ENCODE measurements around the gene ZNF618.
"Not testable (repeated sequence)": the region's sequence is repeated elsewhere in the genome, so short reads cannot be mapped to it uniquely, and the experiment has no call there.

Gene ZNF618

DNA sequence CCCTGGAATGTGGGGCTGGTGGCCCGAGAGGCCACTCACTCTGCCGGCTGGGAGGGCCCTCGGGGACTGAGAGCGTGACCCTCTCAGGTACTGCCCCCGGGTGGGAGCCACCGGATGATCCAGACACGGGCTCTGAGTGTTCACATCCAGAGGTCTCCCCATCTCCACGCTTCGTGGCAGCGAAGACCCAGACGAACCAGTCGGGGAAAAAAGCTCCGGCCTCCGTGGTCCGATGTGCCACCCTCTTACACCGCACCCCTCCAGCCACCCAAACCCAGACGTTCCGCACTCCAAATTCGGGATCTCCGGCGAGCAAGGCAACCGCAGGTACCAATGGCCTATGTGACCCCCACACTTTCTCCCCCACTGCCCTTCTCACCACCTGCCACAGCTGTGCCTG is 152.5 kb downstream of the ZNF618 start:
- DNase-seq = no peak

DNA sequence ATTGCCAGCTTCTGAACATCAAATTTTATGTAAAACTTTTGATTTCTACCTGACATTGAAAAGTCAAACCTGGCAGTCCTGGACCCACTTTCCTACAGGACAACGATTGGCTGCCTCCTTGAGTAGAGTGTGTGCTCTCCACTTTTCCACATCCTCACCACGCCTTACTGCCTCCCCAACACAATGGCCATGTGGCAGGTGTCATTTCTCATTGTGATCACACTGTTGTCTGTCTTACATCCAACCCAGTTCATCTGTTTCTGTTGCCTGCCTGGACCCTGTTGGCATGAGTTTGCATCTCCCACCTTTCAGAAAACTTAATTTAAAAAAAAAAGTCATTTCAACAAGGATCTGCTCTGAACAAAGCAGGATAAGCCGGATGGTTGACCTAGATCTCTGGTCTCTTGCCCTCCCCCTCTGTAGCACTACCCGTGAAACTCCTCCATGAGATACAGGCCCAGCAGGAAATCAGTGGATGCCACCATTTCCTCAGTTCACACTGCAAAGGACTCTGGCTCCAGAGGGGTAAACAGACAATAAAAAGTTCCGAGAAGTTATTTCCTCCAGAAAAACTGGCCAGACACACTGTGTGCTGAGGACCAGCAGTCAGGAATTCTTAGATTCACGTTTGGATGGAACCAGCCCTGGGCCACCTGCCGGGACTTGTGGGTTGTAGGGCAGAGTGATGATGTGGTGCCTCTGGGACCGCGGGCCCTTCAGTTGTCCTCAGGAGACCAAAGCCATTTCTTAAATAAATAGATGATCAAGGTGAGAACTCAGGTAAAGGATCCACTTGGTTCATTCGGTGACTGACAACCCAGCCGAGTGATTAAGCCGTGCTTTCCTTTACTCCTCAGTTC is 153.4 kb downstream of the ZNF618 start:
- DNase-seq = no peak

DNA sequence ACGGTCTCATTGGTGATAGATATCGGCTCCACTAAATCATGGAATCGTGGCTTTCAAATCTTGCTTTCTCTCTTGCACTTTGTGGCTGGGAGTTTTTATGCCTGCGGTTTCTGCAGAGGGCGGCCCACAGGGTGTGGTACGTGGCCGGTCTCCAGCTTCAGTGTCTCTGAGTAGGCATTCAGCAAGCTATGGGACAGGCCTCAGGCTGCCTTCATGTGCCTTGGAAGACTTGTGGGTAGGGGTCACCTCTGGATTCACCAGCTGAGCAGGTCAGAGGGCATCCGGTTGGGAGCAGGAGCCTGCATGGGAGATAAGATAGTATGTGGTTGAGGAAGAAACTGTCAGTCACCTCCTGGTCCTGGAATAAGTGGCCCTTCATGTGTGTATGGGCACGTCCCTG is 154.3 kb downstream of the ZNF618 start:
- no peak for DNase-seq

DNA sequence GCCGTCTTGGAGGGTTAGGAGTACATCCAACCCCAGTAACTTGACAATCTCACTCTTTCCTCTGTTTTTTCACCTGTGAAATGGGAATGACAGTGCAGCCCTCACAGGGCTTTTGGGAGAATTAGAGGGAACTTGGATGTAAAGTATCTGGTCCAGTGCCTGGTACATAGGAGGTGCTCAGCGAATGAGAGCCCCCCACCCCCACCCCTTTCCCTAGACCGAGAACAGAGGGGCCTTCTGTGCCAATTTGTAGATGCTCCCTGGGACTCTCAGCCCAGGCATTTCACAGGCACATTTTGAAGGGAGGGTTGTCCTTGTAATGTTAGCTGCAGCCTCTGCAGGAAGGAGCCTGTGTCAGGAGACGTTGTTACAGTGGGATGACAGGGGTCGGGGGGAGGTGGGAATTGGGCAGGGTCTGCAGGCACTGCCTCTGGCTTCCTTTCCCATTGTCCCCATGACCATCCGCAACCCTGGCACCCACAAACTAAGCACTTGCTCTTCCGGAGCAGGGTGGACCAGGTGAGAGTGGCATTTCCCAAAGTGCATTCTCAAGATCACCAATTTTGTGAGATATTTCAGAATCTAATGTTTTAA is 155.0 kb downstream of the ZNF618 start:
- DNase-seq = no peak

- no peak for DNase-seq
These were observed 156.1 kb downstream of the ZNF618 start for GRCh38 chr9:114031948-114032840.

GRCh38 chr9:114033397-114034103 is 157.4 kb downstream of the ZNF618 start:
- DNase-seq = no peak

GRCh38 chr9:114034196-114034595 is 158.1 kb downstream of the ZNF618 start:
- DNase-seq = no peak

GRCh38 chr9:114034661-114035062 is 158.6 kb downstream of the ZNF618 start:
- DNase-seq = no peak

GRCh38 chr9:114035221-114035844 is 159.2 kb downstream of the ZNF618 start:
- DNase-seq = no peak

DNA sequence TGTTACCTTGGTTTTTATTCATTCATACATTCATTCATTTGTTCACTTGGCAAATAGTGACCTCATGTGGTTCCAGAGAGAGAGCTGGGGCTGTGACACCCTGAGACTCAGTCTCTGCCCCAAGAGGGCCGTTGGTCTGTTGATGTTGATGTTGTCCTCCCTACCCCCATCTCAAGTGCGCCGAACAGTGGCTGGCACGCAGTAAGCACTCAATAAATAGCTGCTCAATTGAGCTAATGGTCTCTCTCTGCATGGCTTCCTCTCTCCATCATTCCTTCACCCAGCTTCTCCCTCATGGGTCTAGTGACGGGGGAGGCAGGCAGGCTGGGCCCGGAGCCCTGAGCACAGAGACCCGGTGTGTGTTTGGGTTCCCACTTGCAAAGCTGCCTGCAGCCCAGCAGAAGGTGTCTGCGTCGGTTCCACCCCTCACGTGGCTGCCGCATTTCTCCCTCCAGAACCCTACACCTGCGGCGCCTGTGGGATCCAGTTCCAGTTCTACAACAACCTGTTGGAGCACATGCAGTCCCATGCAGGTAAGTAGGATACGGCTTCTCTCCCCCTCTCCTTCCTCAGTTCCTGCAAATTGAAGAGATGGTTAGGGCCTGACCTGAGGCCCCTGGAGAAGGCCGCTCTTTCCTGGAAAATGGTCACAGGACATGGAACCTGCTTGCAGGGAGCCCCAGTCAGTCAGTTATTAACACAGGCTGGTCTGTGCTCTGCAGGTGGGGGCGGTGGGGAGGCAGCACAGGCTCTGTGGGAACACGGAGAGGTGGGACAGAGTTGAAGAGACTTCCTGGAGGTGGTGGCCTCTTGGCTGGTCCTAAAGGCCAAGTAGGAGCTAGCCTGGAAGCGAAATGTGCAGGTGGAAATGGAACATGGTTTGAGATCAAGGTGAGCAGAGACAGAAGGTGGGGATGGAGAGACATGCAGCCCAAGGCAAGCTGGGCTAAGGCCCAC is 160.0 kb downstream of the ZNF618 start:
- no peak for DNase-seq

DNA sequence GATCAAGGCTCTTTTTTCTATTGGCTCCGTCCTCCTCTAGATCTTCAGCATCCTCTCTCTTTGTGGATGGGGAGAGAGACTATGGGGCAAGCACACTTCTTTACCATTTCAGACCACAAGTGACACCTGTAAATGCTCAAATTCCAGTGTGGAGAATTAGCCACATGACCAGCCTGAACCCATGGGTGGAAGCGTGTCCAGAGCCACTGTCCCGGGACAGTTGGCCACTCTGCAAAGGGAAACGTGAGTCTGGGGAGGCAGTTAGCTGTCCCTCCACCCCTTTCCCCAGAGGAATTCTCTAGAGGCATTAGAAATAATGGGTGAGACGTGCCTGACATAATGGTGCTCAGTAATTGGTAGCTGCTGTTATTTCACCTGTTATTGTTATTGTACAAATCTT is 161.1 kb downstream of the ZNF618 start:
- DNase-seq = no peak

- DNase-seq = no peak
These were observed 162.0 kb downstream of the ZNF618 start for GRCh38 chr9:114037961-114038723.

DNA sequence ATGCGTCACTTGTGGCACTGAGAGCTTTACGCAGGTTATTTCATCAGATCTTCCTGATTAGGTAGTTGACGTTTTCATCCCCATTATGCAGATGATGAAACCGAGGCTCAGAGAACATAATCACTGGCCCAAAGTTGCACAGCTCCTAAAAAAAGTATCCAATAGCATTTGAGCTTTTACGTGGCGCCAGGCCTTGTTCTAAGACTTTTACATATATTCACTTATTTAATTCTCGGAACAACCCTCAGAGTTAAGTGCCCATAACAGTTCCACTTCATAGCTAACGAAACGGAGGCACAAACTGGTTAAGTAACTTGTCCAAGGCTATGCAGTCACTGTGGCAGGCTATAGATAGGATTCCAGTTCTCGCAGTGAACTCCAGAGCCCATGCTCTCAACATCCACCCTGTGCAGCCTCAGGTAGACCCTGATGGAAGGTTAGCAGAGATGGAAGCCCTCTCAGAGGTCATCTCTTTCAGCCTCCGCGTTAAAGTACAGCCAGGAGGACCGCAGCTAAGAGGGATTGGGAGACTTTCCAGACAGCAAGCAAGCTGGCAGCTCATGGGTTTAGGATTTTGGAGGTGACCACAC is 162.7 kb downstream of the ZNF618 start:
- DNase-seq = no peak

DNA sequence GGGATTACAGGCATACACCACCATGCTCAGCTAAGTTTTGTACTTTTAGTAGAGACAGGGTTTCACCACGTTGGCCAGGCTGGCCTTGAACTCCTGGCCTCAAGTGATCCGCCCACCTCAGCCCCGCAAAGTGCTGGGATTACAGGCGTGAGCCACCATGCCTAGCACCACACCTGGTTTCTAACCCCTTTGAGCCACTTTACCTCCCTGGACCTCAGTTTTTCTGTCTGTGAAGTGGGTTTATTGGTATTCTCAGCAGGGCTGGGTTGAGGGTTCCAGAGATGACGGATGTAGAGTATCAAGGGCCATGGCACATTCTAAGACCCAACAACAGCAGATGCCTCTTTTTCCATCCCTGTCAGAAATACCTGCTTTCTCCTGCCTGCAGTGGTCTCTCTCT is 163.4 kb downstream of the ZNF618 start:
- no peak for DNase-seq

- not testable (repeated sequence) for DNase-seq
These were observed 167.6 kb downstream of the ZNF618 start for GRCh38 chr9:114043660-114044059.

DNA sequence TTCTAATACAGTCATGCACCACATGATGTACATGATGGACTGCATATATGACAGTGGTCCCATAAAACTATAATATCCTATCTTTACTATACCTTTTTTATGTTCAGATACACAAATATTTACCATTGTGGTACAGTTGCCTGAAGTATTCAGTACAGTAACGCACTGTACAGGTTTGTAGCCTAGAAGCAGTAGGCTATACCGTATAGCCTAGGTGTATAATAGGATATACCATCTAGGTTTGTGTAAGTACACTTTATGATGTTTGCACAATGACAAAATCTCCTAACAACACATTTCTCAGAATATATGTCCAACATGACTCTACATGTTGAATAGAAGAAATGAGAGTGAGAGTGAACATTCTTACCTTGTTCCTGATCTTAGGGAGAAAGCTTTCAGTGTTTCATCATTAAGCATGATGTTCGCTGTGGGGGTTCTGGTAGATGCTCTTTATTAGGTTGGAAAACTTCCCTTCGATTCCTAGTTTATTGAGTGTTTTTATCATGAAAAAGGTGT is 170.2 kb downstream of the ZNF618 start:
- no peak for DNase-seq

DNA sequence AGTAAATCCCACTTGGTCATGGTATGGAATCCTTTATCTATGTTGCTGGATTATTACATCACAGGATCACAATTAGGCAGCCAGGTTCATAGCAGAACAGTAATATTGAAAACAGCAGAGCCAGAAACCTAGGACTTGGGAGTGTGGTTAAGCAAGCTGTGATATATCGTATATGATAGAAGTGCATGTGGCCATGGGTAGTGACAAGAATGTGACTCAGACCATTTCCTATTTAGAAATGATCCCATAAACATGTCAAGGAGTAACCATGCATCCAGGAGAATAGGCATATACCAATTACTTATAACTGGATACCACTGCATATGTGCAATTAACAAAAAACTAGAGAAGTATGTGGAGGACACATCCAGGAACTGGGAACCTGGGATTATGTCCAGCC is 170.8 kb downstream of the ZNF618 start:
- DNase-seq = no peak

GRCh38 chr9:114047717-114048116 is 171.6 kb downstream of the ZNF618 start:
- no peak for DNase-seq

GRCh38 chr9:114048533-114049415 is 172.7 kb downstream of the ZNF618 start:
- DNase-seq = no peak
